Kidney (tissue), 14 donors: ENCODE results near the gene CAMKMT. TPM values are rescaled to one million over a fixed set of nuclear protein-coding genes. Genes with fewer than 3 reads are reported as not detected.

Experiments
- DNase-seq, 5 donors: peaks; one replicate each; pipeline ENCODE4 v3.0.0-alpha.2; 2013 to 2020
- FAIRE-seq: peaks from 2 replicates; lab custom pipeline; 2012; peaks lifted over from hg19 to GRCh38; lab: Jason Lieb, UNC
- H3K27ac ChIP-seq, 2 donors: one replicate each; pipeline ENCODE4 v1.7.0; 2013; ENCODE audit warnings: low read depth in 2 of 2, low read length in 2 of 2, inconsistent platforms in 1 of 2
- H3K27me3 ChIP-seq: one replicate; pipeline ENCODE4 v1.7.1; 2013; ENCODE audit warnings: low read length, inconsistent platforms; ENCODE audit not compliant: control insufficient read depth, insufficient read depth
- H3K36me3 ChIP-seq, 3 donors: one replicate each; pipeline versions ENCODE4 v1.7.0 to v1.7.1; 2013; ENCODE audit warnings: low read length in 3 of 3, control low read depth in 1 of 3, inconsistent platforms in 1 of 3; ENCODE audit not compliant: insufficient read depth in 3 of 3, control insufficient read depth in 2 of 3
- H3K4me1 ChIP-seq, 3 donors: one replicate each; pipeline versions ENCODE4 v1.7.0 to v1.7.1; 2013; ENCODE audit warnings: low read length in 3 of 3, inconsistent platforms in 1 of 3, low read depth in 1 of 3; ENCODE audit not compliant: control insufficient read depth in 2 of 3, insufficient read depth in 2 of 3
- H3K4me3 ChIP-seq, 3 donors: one replicate each; pipeline versions ENCODE4 v1.7.0 to v1.8.1; 2013; ENCODE audit warnings: low read length in 3 of 3, control low read depth in 1 of 3, inconsistent platforms in 1 of 3
- H3K9ac ChIP-seq, 3 donors: one replicate each; pipeline versions ENCODE4 v1.7.0 to v1.7.1; 2013; ENCODE audit warnings: low read length in 3 of 3, control low read depth in 1 of 3, inconsistent platforms in 1 of 3
- H3K9me3 ChIP-seq, 3 donors: one replicate each; pipeline versions ENCODE4 v1.7.0 to v1.7.1; 2013; ENCODE audit warnings: low read length in 3 of 3, control low read depth in 1 of 3, inconsistent platforms in 1 of 3; ENCODE audit not compliant: control insufficient read depth in 2 of 3, insufficient read depth in 1 of 3
- CTCF ChIP-seq: IDR thresholded peaks from 3 replicates; pipeline ENCODE4 v1.5.1; 2012; ENCODE audit warnings: mild to moderate bottlenecking, moderate library complexity, borderline replicate concordance; ENCODE audit not compliant: insufficient read depth; ENCODE audit errors: extremely low read depth
- intact Hi-C: fragments of 100-400 bp; cut with DNase I; formaldehyde crosslinking; loops from one replicate; pipeline ENCODE4 v1.11.1; 2022
- polyA plus RNA-seq: library from polyadenylated mRNA; stranded (reverse); fragments of 350-450 nt; fragmentation: Illumina TruSeq; extraction: RNeasy Lipid Tissue Mini Kit (QIAGEN cat#74804); gene quantifications from one replicate; pipeline ENCODE4 v1.2.3, GENCODE V29; 2014; ENCODE audit warnings: low read depth, low replicate concordance; ENCODE audit not compliant: insufficient read depth
- total RNA-seq: library from RNA; stranded (reverse); fragmentation: NEBNext Ultra II Directional; extraction: Animal tissue kit (Norgen Biotek cat#: 25700); gene quantifications from one replicate; pipeline ENCODE4 v1.2.1, GENCODE V29; 2021
- donor health status: control.
- donor health status: control.
- donor health status: control.
- donor health status: control.
- donor health status: control.
- donor health status: DM: yes; HTN: yes; CAD: no.
- donor health status: Normal renal cell carcinoma (clear cell type).

Gene CAMKMT
- total and polyA plus RNA-seq, 2 donors from 2014 or later: 9.9 to 14.5 TPM

GRCh38 chr2:44578471-44579093 is 216.8 kb downstream of the CAMKMT start:
- H3K27ac ChIP-seq: no peak overlapping the region
- no peak overlapping the region for H3K4me3 ChIP-seq
- DNase-seq (no peak), FAIRE-seq (no peak)
- TF ChIP-seq CTCF: no peak
- intact Hi-C loops: no loop called here
- no peak overlapping the region for H3K9ac ChIP-seq
- H3K27me3 ChIP-seq: no peaks in the 10 kb centered on the region
- no peaks in the 10 kb centered on the region for H3K9me3 ChIP-seq
- H3K36me3 ChIP-seq: no peaks in the 10 kb centered on the region
- H3K4me1 ChIP-seq: peaks cover 0 to 2% (median 0%) of the 10 kb centered on the region in 3 donors

- FAIRE-seq (no peak), DNase-seq (no peak)
- intact Hi-C loops: no loop called here
- Histone ChIP-seq H3K36me3 (no peaks in the 10 kb centered on the region), H3K9ac (no peak overlapping the region), H3K4me1 (peaks cover 0 to 2% (median 0%) of the 10 kb centered on the region in 3 donors), H3K27me3 (no peaks in the 10 kb centered on the region), H3K4me3 (no peak overlapping the region), H3K27ac (no peak overlapping the region), H3K9me3 (no peaks in the 10 kb centered on the region)
- TF ChIP-seq CTCF: no peak
Measured at GRCh38 chr2:44579115-44579836, 217.5 kb downstream of the CAMKMT start.

DNA sequence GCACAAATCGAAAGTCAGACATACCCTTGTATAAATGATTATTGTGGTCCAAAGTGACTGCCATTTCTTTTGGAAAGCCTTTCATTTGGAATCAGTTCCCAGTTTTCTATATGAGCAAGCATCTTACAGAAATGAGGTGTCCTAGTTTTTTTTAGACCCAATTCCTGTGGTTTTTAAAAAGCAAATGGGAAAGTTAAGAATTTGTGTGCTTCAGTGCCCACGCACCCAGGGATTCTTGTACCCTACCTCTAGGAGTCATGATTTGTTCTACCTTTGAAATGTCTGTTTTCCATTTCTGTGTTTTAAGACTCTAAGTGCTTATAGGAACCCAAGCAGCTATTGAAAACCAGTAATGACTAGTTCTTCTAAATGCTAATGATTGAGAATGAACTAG is 218.1 kb downstream of the CAMKMT start:
- Histone ChIP-seq H3K4me3 (no peak overlapping the region), H3K4me1 (peaks cover 0 to 2% (median 0%) of the 10 kb centered on the region in 3 donors), H3K9ac (no peak overlapping the region), H3K36me3 (no peaks in the 10 kb centered on the region), H3K27me3 (no peaks in the 10 kb centered on the region), H3K9me3 (no peaks in the 10 kb centered on the region), H3K27ac (no peak overlapping the region)
- no peak for DNase-seq
- no peak for TF ChIP-seq CTCF
- FAIRE-seq: no peak
- intact Hi-C loops: no loop called here
